ENCODE data around the gene GRM7. TPM values are rescaled to one million over a fixed set of nuclear protein-coding genes. Genes with fewer than 3 reads are reported as not detected.

GRM7 gene
- total RNA-seq, 1 donor from 2014 or later, result 0.80 TPM

DNA sequence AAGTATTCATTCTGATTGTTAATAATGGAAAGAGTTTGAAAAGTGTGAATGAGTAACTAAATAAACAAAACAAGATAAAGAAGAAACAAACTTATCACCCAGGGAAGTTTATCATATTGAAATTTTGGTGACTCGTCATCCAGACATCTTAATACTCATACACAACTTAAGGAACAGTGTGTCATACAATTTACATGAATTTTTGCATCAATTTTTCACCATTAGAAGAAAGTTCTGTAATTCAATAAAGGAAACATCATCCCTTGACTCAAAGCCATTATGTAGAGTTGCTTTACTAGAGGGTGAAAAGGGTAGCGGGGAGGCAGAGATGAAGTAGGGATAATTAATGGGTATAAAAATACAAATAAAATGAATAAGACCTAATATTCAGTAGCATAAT, 536.2 kb downstream of the GRM7 start:
- Mint-ChIP-seq H3K27ac (no peak overlapping the region), H3K36me3 (no peaks in the 10 kb centered on the region), H3K27me3 (ENCODE audit: insufficient read depth, low read depth) (no peaks in the 10 kb centered on the region), H3K9me3 (no peaks in the 10 kb centered on the region), H3K4me1 (no peaks in the 10 kb centered on the region), H3K4me3 (no peak overlapping the region)
- Histone ChIP-seq H4K20me1 (ENCODE audit: low read depth) (no peaks in the 10 kb centered on the region), H3K4me3 (no peak overlapping the region), H3K36me3 (no peaks in the 10 kb centered on the region), H2AFZ (replicated peaks) (no peak overlapping the region), H3K79me2 (ENCODE audit: low read depth) (no peaks in the 10 kb centered on the region), H3K4me2 (no peak overlapping the region), H3K27me3 (no peaks in the 10 kb centered on the region), H3K4me1 (no peaks in the 10 kb centered on the region), H3K9ac (no peak overlapping the region), H3F3A (ENCODE audit: low read depth) (no peaks in the 10 kb centered on the region), H3K27ac (no peak overlapping the region), H3K9me3 (ENCODE audit: low read depth) (no peaks in the 10 kb centered on the region)
- TF ChIP-seq, protein P1, sequence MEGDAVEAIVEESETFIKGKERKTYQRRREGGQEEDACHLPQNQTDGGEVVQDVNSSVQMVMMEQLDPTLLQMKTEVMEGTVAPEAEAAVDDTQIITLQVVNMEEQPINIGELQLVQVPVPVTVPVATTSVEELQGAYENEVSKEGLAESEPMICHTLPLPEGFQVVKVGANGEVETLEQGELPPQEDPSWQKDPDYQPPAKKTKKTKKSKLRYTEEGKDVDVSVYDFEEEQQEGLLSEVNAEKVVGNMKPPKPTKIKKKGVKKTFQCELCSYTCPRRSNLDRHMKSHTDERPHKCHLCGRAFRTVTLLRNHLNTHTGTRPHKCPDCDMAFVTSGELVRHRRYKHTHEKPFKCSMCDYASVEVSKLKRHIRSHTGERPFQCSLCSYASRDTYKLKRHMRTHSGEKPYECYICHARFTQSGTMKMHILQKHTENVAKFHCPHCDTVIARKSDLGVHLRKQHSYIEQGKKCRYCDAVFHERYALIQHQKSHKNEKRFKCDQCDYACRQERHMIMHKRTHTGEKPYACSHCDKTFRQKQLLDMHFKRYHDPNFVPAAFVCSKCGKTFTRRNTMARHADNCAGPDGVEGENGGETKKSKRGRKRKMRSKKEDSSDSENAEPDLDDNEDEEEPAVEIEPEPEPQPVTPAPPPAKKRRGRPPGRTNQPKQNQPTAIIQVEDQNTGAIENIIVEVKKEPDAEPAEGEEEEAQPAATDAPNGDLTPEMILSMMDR (IDR thresholded peaks at IDR 0.05), result no peak
- no peak for TF ChIP-seq EZH2 (IDR thresholded peaks at IDR 0.05)
- DNase-seq (ENCODE audit: low spot score), result no peak

- H3K9me3 Mint-ChIP-seq, result no peaks in the 10 kb centered on the region
- Histone ChIP-seq H4K20me1 (ENCODE audit: low read depth) (no peaks in the 10 kb centered on the region), H3F3A (ENCODE audit: low read depth) (no peaks in the 10 kb centered on the region), H3K4me1 (no peaks in the 10 kb centered on the region), H3K27ac (no peak overlapping the region), H2AFZ (replicated peaks) (no peak overlapping the region), H3K27me3 (no peaks in the 10 kb centered on the region), H3K9ac (no peak overlapping the region), H3K79me2 (ENCODE audit: low read depth) (no peaks in the 10 kb centered on the region), H3K4me3 (no peak overlapping the region), H3K4me2 (no peak overlapping the region), H3K9me3 (ENCODE audit: low read depth) (no peaks in the 10 kb centered on the region), H3K36me3 (no peaks in the 10 kb centered on the region)
- H3K36me3 Mint-ChIP-seq, result no peaks in the 10 kb centered on the region
- H3K4me1 Mint-ChIP-seq, result no peaks in the 10 kb centered on the region
- DNase-seq (ENCODE audit: low spot score), result no peak
- H3K4me3 Mint-ChIP-seq, result no peak overlapping the region
- H3K27ac Mint-ChIP-seq, result no peak overlapping the region
- H3K27me3 Mint-ChIP-seq (ENCODE audit: insufficient read depth, low read depth), result no peaks in the 10 kb centered on the region
- no peak for TF ChIP-seq EZH2 (IDR thresholded peaks at IDR 0.05)
- TF ChIP-seq EZH2phosphoT487 (IDR thresholded peaks at IDR 0.05), result no peak
- TF ChIP-seq, protein P1 (IDR thresholded peaks at IDR 0.05), result no peak
Measured at GRCh38 chr3:7400360-7400759, 539.4 kb downstream of the GRM7 start.

GRCh38 chr3:7401418-7401817, 540.5 kb downstream of the GRM7 start:
- H3K36me3 Mint-ChIP-seq, result no peaks in the 10 kb centered on the region
- no peaks in the 10 kb centered on the region for H3K9me3 ChIP-seq (ENCODE audit: low read depth)
- H3K4me2 ChIP-seq, result no peak overlapping the region
- H3K27ac ChIP-seq, result no peak overlapping the region
- no peak overlapping the region for H3K4me3 Mint-ChIP-seq
- H3K27me3 ChIP-seq, result no peaks in the 10 kb centered on the region
- DNase-seq (ENCODE audit: low spot score), result no peak
- no peak overlapping the region for H3K27ac Mint-ChIP-seq
- H3K79me2 ChIP-seq (ENCODE audit: low read depth), result no peaks in the 10 kb centered on the region
- no peaks in the 10 kb centered on the region for H3K36me3 ChIP-seq
- no peaks in the 10 kb centered on the region for H3K4me1 ChIP-seq
- H3K9me3 Mint-ChIP-seq, result no peaks in the 10 kb centered on the region
- TF ChIP-seq EZH2phosphoT487 (IDR thresholded peaks at IDR 0.05), result no peak
- TF ChIP-seq, protein P1 (IDR thresholded peaks at IDR 0.05), result no peak
- TF ChIP-seq EZH2 (IDR thresholded peaks at IDR 0.05), result no peak
- no peak overlapping the region for H3K4me3 ChIP-seq
- H3K9ac ChIP-seq, result no peak overlapping the region
- H3K4me1 Mint-ChIP-seq, result no peaks in the 10 kb centered on the region
- H3F3A ChIP-seq (ENCODE audit: low read depth), result no peaks in the 10 kb centered on the region
- H4K20me1 ChIP-seq (ENCODE audit: low read depth), result no peaks in the 10 kb centered on the region
- no peaks in the 10 kb centered on the region for H3K27me3 Mint-ChIP-seq (ENCODE audit: insufficient read depth, low read depth)
- H2AFZ ChIP-seq (replicated peaks), result no peak overlapping the region

GRCh38 chr3:7407107-7407506, 546.2 kb downstream of the GRM7 start:
- no peaks in the 10 kb centered on the region for H3K4me1 Mint-ChIP-seq
- no peaks in the 10 kb centered on the region for H3K36me3 ChIP-seq
- TF ChIP-seq EZH2 (IDR thresholded peaks at IDR 0.05), result no peak
- TF ChIP-seq, protein P1 (IDR thresholded peaks at IDR 0.05), result peak; percentile 19
- no peak overlapping the region for H3K9ac ChIP-seq
- no peak overlapping the region for H3K4me2 ChIP-seq
- H3K27ac Mint-ChIP-seq, result no peak overlapping the region
- H3K4me3 ChIP-seq, result no peak overlapping the region
- no peak for DNase-seq (ENCODE audit: low spot score)
- no peaks in the 10 kb centered on the region for H3F3A ChIP-seq (ENCODE audit: low read depth)
- no peaks in the 10 kb centered on the region for H3K36me3 Mint-ChIP-seq
- no peaks in the 10 kb centered on the region for H3K79me2 ChIP-seq (ENCODE audit: low read depth)
- no peaks in the 10 kb centered on the region for H3K9me3 Mint-ChIP-seq
- H3K27me3 Mint-ChIP-seq (ENCODE audit: insufficient read depth, low read depth), result no peaks in the 10 kb centered on the region
- H3K27me3 ChIP-seq, result no peaks in the 10 kb centered on the region
- no peaks in the 10 kb centered on the region for H4K20me1 ChIP-seq (ENCODE audit: low read depth)
- H3K4me1 ChIP-seq, result no peaks in the 10 kb centered on the region
- H3K9me3 ChIP-seq (ENCODE audit: low read depth), result no peaks in the 10 kb centered on the region
- H2AFZ ChIP-seq (replicated peaks), result no peak overlapping the region
- H3K27ac ChIP-seq, result no peak overlapping the region
- H3K4me3 Mint-ChIP-seq, result no peak overlapping the region

All from neural progenitor cell (in vitro differentiated cells).